NCI-H82 treated with DMSO at 0.1 percent for 48 hours (cell line): ENCODE results near the gene UTP14C.
"Not testable (repeated sequence)": the region's sequence is repeated elsewhere in the genome, so short reads cannot be mapped to it uniquely, and the experiment has no call there.

Experiments used
- DNase-seq: peaks from one replicate; lab custom pipeline; 2025; ENCODE audit not compliant: unreplicated experiment; lab: John Stamatoyannopoulos, UW

Gene UTP14C

DNA sequence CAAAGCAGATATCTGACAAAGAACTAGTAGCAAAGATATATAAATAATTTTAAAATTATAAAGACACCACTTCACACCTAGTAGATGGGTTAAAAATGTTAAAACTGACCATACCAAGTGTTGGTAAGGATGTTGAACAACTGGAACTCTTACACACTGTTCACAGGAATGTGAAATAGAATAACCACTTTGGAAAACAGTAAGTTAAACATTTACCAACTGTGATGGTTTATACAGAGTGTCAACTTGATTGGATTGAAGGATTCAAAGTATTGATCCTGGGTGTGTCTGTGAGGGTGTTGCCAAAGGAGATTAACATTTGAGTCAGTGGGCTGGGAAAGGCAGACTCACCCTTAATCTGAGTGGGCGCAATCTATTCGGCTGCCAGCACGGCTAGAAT is 19.2 kb downstream of the UTP14C start:
- DNase-seq: no peak

DNA sequence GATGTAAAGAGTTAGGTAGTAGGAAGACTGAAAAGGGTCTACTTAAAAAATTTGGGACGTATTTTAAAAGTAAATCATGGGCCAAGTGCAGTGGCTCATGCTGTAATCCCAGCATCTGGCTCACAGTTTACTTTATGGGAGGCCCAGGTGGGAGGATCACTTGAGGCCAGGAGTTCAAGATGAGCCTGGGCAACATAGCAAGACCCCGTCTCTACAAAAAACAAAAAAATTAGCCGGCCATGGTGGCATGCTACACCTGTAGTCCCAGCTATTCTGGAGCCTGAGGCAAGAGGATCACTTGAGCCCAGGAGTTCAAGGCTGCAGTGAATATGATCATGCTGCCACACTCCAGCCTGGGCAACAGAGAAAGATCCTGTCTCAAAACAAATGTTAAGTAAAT is 23.0 kb downstream of the UTP14C start:
- DNase-seq: no peak

DNA sequence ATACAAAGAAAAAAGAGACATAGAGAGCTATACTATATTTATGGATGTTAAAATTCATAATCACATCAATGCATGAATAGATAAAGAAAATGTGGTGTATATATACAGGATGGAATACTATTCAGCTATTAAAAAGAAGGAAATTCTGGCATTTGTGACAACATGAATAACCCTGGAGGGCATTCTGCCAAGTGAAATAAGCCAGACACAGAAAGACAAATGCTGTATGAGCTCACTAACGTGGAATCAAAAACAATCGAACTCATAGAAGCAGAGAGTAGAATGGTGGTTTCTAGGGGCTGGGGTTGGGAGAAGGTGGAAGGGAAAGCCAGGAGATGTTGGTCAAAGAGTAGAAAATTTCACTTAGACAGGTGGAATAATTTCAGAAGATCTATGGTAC is 24.0 kb downstream of the UTP14C start:
- DNase-seq: no peak

DNA sequence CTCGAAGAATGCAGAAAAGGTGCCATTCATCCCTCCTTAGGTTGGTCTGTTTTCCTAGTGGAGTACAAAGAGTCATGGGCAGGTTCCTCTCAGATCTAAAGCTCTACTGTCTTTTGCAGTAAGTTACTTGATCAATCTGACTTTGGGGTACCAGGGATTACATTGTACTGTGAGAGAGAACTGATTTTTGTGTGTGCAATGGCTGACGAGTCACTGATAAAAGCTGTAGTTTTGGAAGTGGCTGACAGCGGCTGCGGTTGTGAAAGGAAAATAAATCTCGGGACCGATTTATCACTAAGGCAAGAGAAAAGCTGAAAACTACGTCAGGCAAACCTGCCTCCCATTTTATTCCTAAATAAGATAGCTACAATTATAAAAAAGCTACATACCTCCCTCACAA is 26.9 kb downstream of the UTP14C start:
- DNase-seq: no peak

DNA sequence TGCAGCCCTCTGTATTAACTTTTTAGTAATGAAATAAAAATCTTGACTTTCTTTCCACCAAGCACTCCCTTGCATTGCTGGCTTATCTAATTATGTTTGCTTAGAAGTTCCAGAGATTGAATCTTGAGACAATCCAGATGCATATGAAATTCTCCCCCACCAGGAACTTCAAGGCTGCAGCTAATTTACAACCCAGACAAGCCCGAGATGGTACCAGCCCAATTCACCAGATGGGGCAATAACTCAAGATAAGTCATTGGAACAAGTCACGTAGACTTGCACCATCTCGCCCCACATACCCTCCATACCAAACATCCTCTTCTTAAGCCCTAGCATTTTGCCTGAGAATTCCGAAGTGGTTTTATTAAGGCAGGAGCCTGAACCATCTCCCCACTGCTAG is 29.0 kb downstream of the UTP14C start:
- no peak for DNase-seq

DNA sequence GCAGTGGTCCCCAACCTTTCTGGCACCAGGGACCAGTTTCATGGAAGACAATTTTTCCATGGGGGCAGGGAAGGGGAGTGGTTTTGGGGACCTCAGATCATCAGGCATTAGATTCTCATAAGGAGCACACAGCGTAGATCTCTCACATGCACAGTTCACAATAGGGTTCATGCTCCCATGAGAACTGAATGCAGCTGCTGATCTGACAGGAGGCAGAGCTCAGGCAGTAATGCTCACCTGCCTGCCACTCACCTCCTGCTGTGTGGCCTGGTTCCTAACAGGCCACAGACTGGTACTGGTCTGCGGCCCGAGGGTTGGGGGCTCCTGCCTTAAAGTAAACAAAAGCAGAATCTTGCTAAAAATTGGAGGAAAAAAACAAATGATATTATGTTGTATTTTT is 36.6 kb downstream of the UTP14C start:
- not testable (repeated sequence) for DNase-seq

DNA sequence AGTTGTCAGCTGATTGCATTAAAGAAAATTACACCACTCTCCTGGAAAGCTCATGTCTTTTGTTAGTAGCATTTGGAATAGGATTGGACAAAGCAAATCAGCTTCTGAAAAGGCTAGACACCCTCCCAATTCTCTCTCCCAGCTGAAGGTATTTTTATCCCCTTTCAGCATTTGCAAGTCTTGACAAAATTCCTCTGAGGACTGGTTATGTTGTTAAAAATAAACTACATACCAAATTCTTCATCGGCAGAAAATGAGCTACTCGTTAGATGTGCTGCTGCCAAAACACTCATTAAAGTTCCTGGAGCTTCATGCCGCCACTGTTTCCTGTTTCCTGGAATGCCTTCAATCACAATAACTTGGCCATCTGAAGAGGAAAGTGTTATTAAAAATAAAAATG is 37.1 kb downstream of the UTP14C start:
- no peak for DNase-seq

DNA sequence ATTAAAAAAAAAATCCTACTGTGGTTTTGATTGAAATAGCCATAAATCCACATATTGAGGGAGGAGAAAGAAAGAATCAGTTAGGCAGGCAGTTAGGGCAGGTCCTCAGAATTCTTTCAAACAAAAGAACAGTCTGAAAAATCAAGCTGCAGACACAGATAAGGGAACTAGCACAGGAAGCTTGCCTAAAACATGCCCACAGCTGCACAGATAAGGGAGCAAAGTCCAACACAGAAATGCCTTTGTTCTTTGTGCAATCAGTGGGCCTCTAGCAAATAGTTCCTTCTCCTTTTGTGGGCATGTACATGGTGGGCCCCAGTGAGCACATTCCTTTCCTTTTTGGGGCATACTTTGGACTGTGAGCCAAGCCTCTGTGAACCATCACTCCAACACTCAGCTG is 42.7 kb downstream of the UTP14C start:
- DNase-seq: no peak

DNA sequence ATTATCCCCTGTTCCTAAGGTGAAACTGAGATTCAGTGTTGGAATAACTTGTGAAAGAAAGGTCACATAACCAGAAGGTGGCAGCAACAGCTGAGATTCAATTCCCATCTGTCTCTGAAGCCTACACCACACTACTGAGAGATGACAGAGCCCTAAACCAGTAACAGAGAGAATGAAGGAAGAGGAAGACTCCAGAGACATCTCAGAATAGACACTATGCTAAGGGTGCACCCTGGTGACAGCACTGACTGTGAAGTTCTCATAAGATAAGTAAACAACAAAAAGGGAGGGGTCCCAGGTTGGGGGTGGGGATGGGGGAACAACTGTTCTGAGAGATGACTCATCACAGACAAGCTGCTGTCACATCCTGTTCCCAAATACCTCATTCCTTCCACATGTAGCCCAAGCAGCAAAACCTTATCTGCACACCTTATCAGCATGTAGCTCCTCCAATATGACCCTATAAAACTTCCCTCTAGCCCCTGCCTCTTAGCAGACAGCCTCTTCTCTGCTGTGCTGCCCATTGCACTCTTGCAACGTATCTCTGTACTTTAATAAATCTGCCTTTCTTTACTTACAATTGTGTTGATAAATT is 46.5 kb downstream of the UTP14C start:
- peak; percentile 21 for DNase-seq
